OCI-LY7 (cell line): Measurements from ENCODE around the gene DAZAP1. TPM values are rescaled to one million over a fixed set of nuclear protein-coding genes. Genes with fewer than 3 reads are reported as not detected.

Experiments used
- BruUV-seq: library from RNA; stranded (reverse); fragments of 400-500 nt; replicated peaks from 2 replicates; lab custom pipeline; 2021; lab: Mats Ljungman, UMichigan
- CTCF ChIA-PET: fragments of 300-600 bp; sonication (Branson Sonifier 250); formaldehyde crosslinking; loops from one replicate; lab custom pipeline; 2022; ENCODE audit warnings: antibody characterized with exemption; ENCODE audit not compliant: unreplicated experiment; lab: Charles Lee
- POLR2A ChIA-PET: fragments of 300-600 bp; sonication (Branson Sonifier 250); formaldehyde crosslinking; loops from one replicate; lab custom pipeline; 2022; ENCODE audit warnings: antibody characterized with exemption; lab: Charles Lee
- DNase-seq: peaks from one replicate; pipeline ENCODE4 v3.0.0-alpha.2; 2015; ENCODE audit warnings: low spot score
- H2AFZ ChIP-seq: fragments of 200-600 bp; sonication (generic), shearing (Covaris generic); 2 replicates; pipeline ENCODE4 v1.6.1; 2014; ENCODE audit warnings: mild to moderate bottlenecking, antibody characterized with exemption, low read length, moderate library complexity
- H3K27ac ChIP-seq: fragments of 200-600 bp; sonication (generic); 2 replicates; pipeline ENCODE4 v1.5.1; 2014; ENCODE audit warnings: mixed run types, low read depth, mild to moderate bottlenecking, moderate library complexity, low read length, inconsistent platforms; ENCODE audit not compliant: poor library complexity, severe bottlenecking
- H3K36me3 ChIP-seq: fragments of 200-600 bp; sonication (generic); 2 replicates; pipeline ENCODE4 v1.6.1; 2014; ENCODE audit warnings: mild to moderate bottlenecking, antibody characterized with exemption, low read length, moderate library complexity, mixed read lengths; ENCODE audit not compliant: insufficient read depth
- H3K4me1 ChIP-seq: fragments of 200-600 bp; sonication (generic); 2 replicates; pipeline ENCODE4 v1.5.1; 2014; ENCODE audit warnings: mild to moderate bottlenecking, low read length; ENCODE audit not compliant: insufficient read depth, poor library complexity, severe bottlenecking
- H3K4me2 ChIP-seq: fragments of 200-600 bp; sonication (generic); 2 replicates; pipeline ENCODE4 v1.6.1; 2014; ENCODE audit warnings: mild to moderate bottlenecking, low read length
- H3K4me3 ChIP-seq: fragments of 200-600 bp; sonication (generic); 2 replicates; pipeline ENCODE4 v1.5.1; 2014; ENCODE audit warnings: mild to moderate bottlenecking, low read depth, low read length; ENCODE audit not compliant: poor library complexity, severe bottlenecking
- H3K79me2 ChIP-seq: fragments of 200-600 bp; sonication (generic); 2 replicates; pipeline ENCODE4 v1.6.1; 2016; ENCODE audit warnings: low read depth, mild to moderate bottlenecking, low read length, moderate library complexity, mixed read lengths; ENCODE audit not compliant: insufficient read depth
- H3K9me2 ChIP-seq: fragments of 200-600 bp; sonication (generic); 2 replicates; pipeline ENCODE4 v1.6.1; 2016; ENCODE audit warnings: mild to moderate bottlenecking, low read length, mixed read lengths; ENCODE audit not compliant: insufficient read depth
- H3K9me3 ChIP-seq: fragments of 200-600 bp; sonication (generic); 2 replicates; pipeline ENCODE4 v1.6.1; 2014; ENCODE audit warnings: mild to moderate bottlenecking, mixed run types, low read length, mixed read lengths
- H4K20me1 ChIP-seq: fragments of 200-600 bp; sonication (generic); 2 replicates; pipeline ENCODE4 v1.6.1; 2014; ENCODE audit warnings: mild to moderate bottlenecking, antibody characterized with exemption, low read length, moderate library complexity, mixed read lengths; ENCODE audit not compliant: insufficient read depth
- EZH2phosphoT487 ChIP-seq: fragments of 200-600 bp; sonication (generic); IDR thresholded peaks from 2 replicates; pipeline ENCODE4 v1.6.1; 2018; ENCODE audit warnings: low read depth, borderline replicate concordance, mild to moderate bottlenecking, mixed run types, antibody characterized with exemption, low read length, moderate library complexity, mixed read lengths
- intact Hi-C: fragments of 100-400 bp; cut with micrococcal nuclease; formaldehyde crosslinking; loops from one replicate; pipeline ENCODE4 v1.10.0; 2022; ENCODE audit not compliant: unreplicated experiment
- total RNA-seq, 2 experiments: library from RNA; depleted of rRNA in 1 of 2; stranded (reverse); fragments of >200 nt in 1 of 2; shearing (Covaris generic) in 1 of 2; gene quantifications; 2 replicates each; pipeline ENCODE4 v1.2.3, GENCODE V29; 2014 to 2022
- TF ChIP-seq, protein P1 (sequence below): fragments of 200-600 bp; sonication (generic); conservative IDR thresholded peaks from 2 replicates; pipeline ENCODE4 v1.5.1; 2014; ENCODE audit warnings: mild to moderate bottlenecking, antibody characterized with exemption, low read length, moderate library complexity, mixed read lengths

Gene DAZAP1
- total RNA-seq, 2 experiments from 2014 or later: 170 to 373 TPM

DNA sequence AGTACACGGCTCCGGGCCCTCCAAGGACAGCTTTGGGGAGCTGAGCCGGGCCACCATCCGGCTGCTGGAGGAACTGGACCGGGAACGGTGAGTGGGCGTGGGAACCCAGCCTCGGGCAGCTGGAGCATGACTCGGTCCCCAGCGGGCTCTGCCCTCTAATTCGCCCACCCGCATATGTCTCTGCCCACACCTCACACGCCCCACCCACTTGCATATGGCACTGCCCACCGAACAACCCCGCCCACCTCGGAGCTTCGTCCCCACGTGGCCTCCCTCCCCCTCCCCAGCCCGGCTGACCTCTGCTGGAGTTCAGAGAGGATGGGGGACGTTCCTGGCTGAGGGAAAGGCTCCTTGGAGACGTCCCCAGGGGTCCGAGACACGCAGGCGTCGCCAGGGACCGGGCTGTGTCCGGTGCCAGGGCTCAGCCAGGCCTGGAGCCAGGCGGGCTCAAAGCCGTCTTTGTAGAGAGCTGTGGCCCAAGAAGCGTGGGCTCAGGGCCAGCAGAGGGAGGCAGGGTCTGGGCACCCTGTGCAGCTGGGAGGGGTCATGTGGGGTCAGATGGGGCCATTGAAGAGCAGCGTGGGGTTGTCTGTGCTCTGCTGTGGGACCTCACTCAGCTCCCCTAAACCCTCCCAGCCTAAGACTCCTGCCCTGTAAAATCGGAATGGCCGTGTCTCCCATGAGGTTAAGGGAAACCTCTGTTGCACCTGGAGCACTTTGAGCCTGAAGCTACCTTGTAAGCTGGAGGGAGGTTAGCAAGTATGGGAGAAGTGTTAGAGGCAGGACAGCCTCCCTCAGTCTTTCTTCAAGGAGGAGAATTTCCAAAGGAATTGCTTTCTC lies 46.4 kb downstream of the DAZAP1 start:
- H3K9me3 ChIP-seq: no peaks in the 10 kb centered on the region
- no peak overlapping the region for H3K4me2 ChIP-seq
- no peak for TF ChIP-seq EZH2phosphoT487
- TF ChIP-seq, protein P1, sequence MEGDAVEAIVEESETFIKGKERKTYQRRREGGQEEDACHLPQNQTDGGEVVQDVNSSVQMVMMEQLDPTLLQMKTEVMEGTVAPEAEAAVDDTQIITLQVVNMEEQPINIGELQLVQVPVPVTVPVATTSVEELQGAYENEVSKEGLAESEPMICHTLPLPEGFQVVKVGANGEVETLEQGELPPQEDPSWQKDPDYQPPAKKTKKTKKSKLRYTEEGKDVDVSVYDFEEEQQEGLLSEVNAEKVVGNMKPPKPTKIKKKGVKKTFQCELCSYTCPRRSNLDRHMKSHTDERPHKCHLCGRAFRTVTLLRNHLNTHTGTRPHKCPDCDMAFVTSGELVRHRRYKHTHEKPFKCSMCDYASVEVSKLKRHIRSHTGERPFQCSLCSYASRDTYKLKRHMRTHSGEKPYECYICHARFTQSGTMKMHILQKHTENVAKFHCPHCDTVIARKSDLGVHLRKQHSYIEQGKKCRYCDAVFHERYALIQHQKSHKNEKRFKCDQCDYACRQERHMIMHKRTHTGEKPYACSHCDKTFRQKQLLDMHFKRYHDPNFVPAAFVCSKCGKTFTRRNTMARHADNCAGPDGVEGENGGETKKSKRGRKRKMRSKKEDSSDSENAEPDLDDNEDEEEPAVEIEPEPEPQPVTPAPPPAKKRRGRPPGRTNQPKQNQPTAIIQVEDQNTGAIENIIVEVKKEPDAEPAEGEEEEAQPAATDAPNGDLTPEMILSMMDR: no peak
- H3K9me2 ChIP-seq: no peaks in the 10 kb centered on the region
- H3K36me3 ChIP-seq: no peaks in the 10 kb centered on the region
- CTCF ChIA-PET: no interaction called here
- H3K4me3 ChIP-seq: no peak overlapping the region
- H3K4me1 ChIP-seq: peaks cover 40% of the 10 kb centered on the region
- no peaks in the 10 kb centered on the region for H3K79me2 ChIP-seq
- BruUV-seq: no TSS peak
- H4K20me1 ChIP-seq: no peaks in the 10 kb centered on the region
- intact Hi-C loops: no loop called here
- peak overlapping the region; percentile 9 for H3K27ac ChIP-seq
- H2AFZ ChIP-seq: no peak overlapping the region
- POLR2A ChIA-PET: interaction anchor here (1.1 kb wide), 1 partner anchor 9 kb away, joined by 6 read pairs; no protein-coding TSS in a partner anchor
- no peak for DNase-seq

DNA sequence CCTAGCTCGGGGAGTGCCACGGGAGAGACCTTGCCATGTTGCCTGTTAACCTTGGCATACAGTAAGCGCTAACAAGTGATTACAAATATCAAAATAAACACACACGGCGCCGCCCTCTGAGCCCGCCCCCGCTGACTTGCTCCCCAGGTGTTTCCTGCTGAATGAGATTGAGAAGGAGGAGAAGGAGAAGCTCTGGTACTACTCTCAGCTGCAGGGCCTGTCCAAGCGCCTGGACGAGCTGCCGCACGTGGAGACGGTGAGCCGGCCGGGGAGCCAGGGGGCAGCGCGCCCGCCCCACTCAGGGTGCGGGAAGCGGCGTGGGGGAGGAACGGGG lies 47.6 kb downstream of the DAZAP1 start:
- Histone ChIP-seq H4K20me1 (no peaks in the 10 kb centered on the region), H2AFZ (no peak overlapping the region), H3K27ac (peak overlapping the region; percentile 59), H3K79me2 (no peaks in the 10 kb centered on the region), H3K4me1 (peaks cover 31% of the 10 kb centered on the region), H3K9me3 (no peaks in the 10 kb centered on the region), H3K9me2 (no peaks in the 10 kb centered on the region), H3K4me3 (peak overlapping the region; percentile 52), H3K36me3 (no peaks in the 10 kb centered on the region), H3K4me2 (peak overlapping the region; percentile 85)
- TF ChIP-seq, protein P1: no peak
- TF ChIP-seq EZH2phosphoT487: no peak
- BruUV-seq: no TSS peak
- no peak for DNase-seq
- ChIA-PET CTCF (no interaction called here), POLR2A (no interaction called here)
- intact Hi-C loops: loop anchor here (1.0 kb wide), 1 partner anchor 24 kb away; the partner anchor contains the start of gene C19orf25
